K562 (cell line): ENCODE results near the gene PDZD2. TPM values are rescaled to one million over a fixed set of nuclear protein-coding genes. Genes with fewer than 3 reads are reported as not detected.

Experiments
- ATAC-seq: fragments of 200-7000 bp; cut with Tn5 transposase; 3 replicates; pipeline ENCODE4 v1.9.1; 2020; ENCODE audit warnings: moderate library complexity
- BruUV-seq: library from RNA; stranded (reverse); fragments of 400-500 nt; replicated peaks from 2 replicates; lab custom pipeline; 2021; lab: Mats Ljungman, UMichigan
- CTCF ChIA-PET: fragments of 300-600 bp; formaldehyde crosslinking; extraction: SDS; loops from one replicate; lab custom pipeline; 2021; ENCODE audit warnings: low intra/inter-chr PET ratio; lab: Yijun Ruan, JAX
- POLR2A ChIA-PET: fragments of 300-600, 350-650 bp; sonication (Branson Sonifier 250); formaldehyde crosslinking; extraction: SDS; loops from one replicate; lab custom pipeline; 2021; ENCODE audit warnings: antibody characterized with exemption, inconsistent platforms; lab: Yijun Ruan, JAX
- DNase-seq, 4 experiments: peaks; one replicate each; pipeline versions ENCODE4 v3.0.0 to v3.0.0-alpha.2; 2011 to 2018; ENCODE audit warnings: low spot score in 3 of 4, mixed read lengths in 3 of 4; ENCODE audit errors: extremely low read depth in 1 of 4
- FAIRE-seq: peaks from 2 replicates; lab custom pipeline; 2011; peaks lifted over from hg19 to GRCh38; lab: Jason Lieb, UNC
- H2AFZ ChIP-seq: 2 replicates; pipeline ENCODE4 v1.6.0; 2011; ENCODE audit warnings: low read depth, low read length, control low read depth, inconsistent platforms
- H3K27ac ChIP-seq: fragments of 200-600 bp; 3 replicates; pipeline ENCODE4 v1.8.0; 2011; ENCODE audit warnings: low read depth, mild to moderate bottlenecking, control low read depth, inconsistent platforms, low read length, moderate library complexity, mixed read lengths; ENCODE audit errors: extremely low read depth
- H3K27me3 ChIP-seq, 2 experiments: fragments of 300-600 bp in 1 of 2; 2 replicates in 1 of 2; 3 replicates in 1 of 2; pipeline versions ENCODE4 v1.6.0 to v1.8.0; 2011; ENCODE audit warnings: inconsistent platforms in 2 of 2, low read length in 2 of 2, mild to moderate bottlenecking in 1 of 2, mixed read lengths in 1 of 2, moderate library complexity in 1 of 2; ENCODE audit not compliant: control insufficient read depth in 2 of 2, insufficient read depth in 2 of 2
- H3K36me3 ChIP-seq: fragments of 300-600 bp; 3 replicates; pipeline ENCODE4 v1.8.0; 2011; ENCODE audit warnings: mild to moderate bottlenecking, low read length, inconsistent platforms; ENCODE audit not compliant: control insufficient read depth, insufficient read depth
- H3K4me1 ChIP-seq, 2 experiments: fragments of 200-600 bp in 1 of 2; replicated peaks in 1 of 2; 2 replicates in 1 of 2; 3 replicates in 1 of 2; pipeline versions ENCODE4 v1.5.1 to v1.8.0; 2011; ENCODE audit warnings: inconsistent platforms in 2 of 2, low read length in 2 of 2, mild to moderate bottlenecking in 1 of 2, mixed read lengths in 1 of 2, moderate library complexity in 1 of 2; ENCODE audit not compliant: control insufficient read depth in 2 of 2, insufficient read depth in 2 of 2
- H3K4me2 ChIP-seq: 2 replicates; pipeline ENCODE4 v1.6.1; 2011; ENCODE audit warnings: low read length, control low read depth, inconsistent platforms, mixed read lengths; ENCODE audit not compliant: insufficient read depth
- H3K4me3 ChIP-seq: fragments of 200-600 bp; sonication (generic), shearing (Covaris generic); 2 replicates; pipeline ENCODE4 v1.5.1; 2016; ENCODE audit warnings: control low read depth, inconsistent platforms
- H3K79me2 ChIP-seq: fragments of 200-600 bp; 3 replicates; pipeline ENCODE4 v1.8.0; 2011; ENCODE audit warnings: low read length, inconsistent platforms; ENCODE audit not compliant: control insufficient read depth, insufficient read depth
- H3K9ac ChIP-seq, 2 experiments: 2 replicates each; pipeline versions ENCODE4 v1.6.0 to v1.6.1; 2011; ENCODE audit warnings: low read depth in 2 of 2, low read length in 2 of 2, control low read depth in 1 of 2, inconsistent platforms in 1 of 2, mild to moderate bottlenecking in 1 of 2, mixed read lengths in 1 of 2; ENCODE audit not compliant: insufficient read depth in 1 of 2
- H3K9me1 ChIP-seq: one replicate; pipeline ENCODE4 v1.6.0; 2011; ENCODE audit warnings: inconsistent platforms, mild to moderate bottlenecking, low read length, moderate library complexity; ENCODE audit not compliant: control insufficient read depth, insufficient read depth
- H3K9me3 ChIP-seq: replicated peaks from 2 replicates; pipeline ENCODE4 v1.5.1; 2011; ENCODE audit warnings: low read depth, low read length, inconsistent platforms; ENCODE audit not compliant: control insufficient read depth, insufficient read depth
- H4K20me1 ChIP-seq: replicated peaks from 2 replicates; pipeline ENCODE4 v1.6.1; 2011; ENCODE audit warnings: low read length, inconsistent platforms, mixed read lengths; ENCODE audit not compliant: control insufficient read depth, insufficient read depth
- FOXK2 ChIP-seq, 2 experiments: fragments of 450-650 bp; IDR thresholded peaks in 1 of 2; conservative IDR thresholded peaks in 1 of 2; 2 replicates each; pipeline ENCODE4 v1.6.1; 2016; ENCODE audit warnings: low read depth in 2 of 2, mild to moderate bottlenecking in 1 of 2
- HMG20B ChIP-seq: fragments of 250-450 bp; sonication (Bioruptor Pico); IDR thresholded peaks from 2 replicates; pipeline ENCODE4 v1.5.0; 2021; ENCODE audit warnings: mild to moderate bottlenecking
- MAFF ChIP-seq: IDR thresholded peaks from 2 replicates; pipeline ENCODE4 v1.6.1; 2012; ENCODE audit warnings: low read length, improper control_type of control experiment
- NFXL1 ChIP-seq: fragments of 450-650 bp; formaldehyde crosslinking; IDR thresholded peaks from 2 replicates; pipeline ENCODE4 v1.4.0; 2021; ENCODE audit warnings: mild to moderate bottlenecking
- SAP30 ChIP-seq: fragments of 200-600 bp; sonication (generic); IDR thresholded peaks from 2 replicates; pipeline ENCODE4 v1.6.1; 2012; ENCODE audit warnings: borderline replicate concordance, low read depth, mild to moderate bottlenecking, moderate library complexity, low read length, control low read depth, inconsistent platforms; ENCODE audit not compliant: insufficient read depth, poor library complexity, severe bottlenecking
- SMARCA5 ChIP-seq: fragments of 450-650 bp; IDR thresholded peaks from 2 replicates; pipeline ENCODE4 v1.6.1; 2016
- TRIM28 ChIP-seq: fragments of 450-650 bp; IDR thresholded peaks from 2 replicates; pipeline ENCODE4 v1.6.1; 2017
- U2AF2 ChIP-seq: fragments of 200-400 bp; formaldehyde crosslinking; optimal IDR thresholded peaks from 2 replicates; pipeline ENCODE3; 2017; ENCODE audit warnings: low read depth, mild to moderate bottlenecking, low read length
- XRCC5 ChIP-seq: fragments of 200-400 bp; formaldehyde crosslinking; IDR thresholded peaks from 2 replicates; pipeline ENCODE4 v1.6.1; 2017; ENCODE audit warnings: low read depth, mild to moderate bottlenecking, low read length
- WGBS: fragments of 100-300 bp; shearing (Covaris generic); methylation state at CpG from one replicate; pipeline ENCODE4 v1.1.6; 2016; ENCODE audit warnings: low coverage, mixed read lengths; ENCODE audit not compliant: insufficient coverage; ENCODE audit errors: missing lambda C conversion rate; 5-methylcytosine and 5-hydroxymethylcytosine counted together
- in situ Hi-C: fragments of 300-500 bp; cut with MboI; formaldehyde crosslinking; loops from 4 replicates; pipeline ENCODE4 v1.15.0; 2018; ENCODE audit warnings: inconsistent platforms, mixed read lengths
- intact Hi-C: fragments of 100-400 bp; cut with micrococcal nuclease; formaldehyde crosslinking; loops from 2 replicates; pipeline ENCODE4 v1.14.2; 2022
- polyA plus RNA-seq, 8 experiments: library from polyadenylated mRNA; depleted of rRNA in 4 of 8; stranded (reverse) in 5 of 8; unstranded in 3 of 8; fragments of >200 nt; fragmentation: Nextera tagmentation in 2 of 8; fragmentation: Illumina TruSeq in 1 of 8; extraction: Ambion mirVana in 2 of 8; extraction: Trizol in 1 of 8; gene quantifications; 2 replicates each; pipeline versions ENCODE4 v1.2.1 to v1.2.3, GENCODE V29; 2011 to 2014; ENCODE audit warnings: inconsistent platforms in 1 of 8, missing spikeins in 1 of 8
- total RNA-seq, 7 experiments: library from RNA; depleted of rRNA in 6 of 7; stranded (reverse); fragments of >200 nt in 6 of 7; fragmentation: Illumina TruSeq in 2 of 7; extraction: Trizol in 2 of 7; gene quantifications; 2 replicates each; pipeline versions ENCODE4 v1.2.1 to v1.2.3, GENCODE V29; 2011 to 2021; ENCODE audit warnings: low replicate concordance in 1 of 7

Gene PDZD2
- total and polyA plus RNA-seq, 9 of the 15 experiments (the other 6 are each of a cell fraction or from before 2014, with no cell fraction given), result 0.02 to 0.08 (median 0.04) TPM; not detected in 6

DNA sequence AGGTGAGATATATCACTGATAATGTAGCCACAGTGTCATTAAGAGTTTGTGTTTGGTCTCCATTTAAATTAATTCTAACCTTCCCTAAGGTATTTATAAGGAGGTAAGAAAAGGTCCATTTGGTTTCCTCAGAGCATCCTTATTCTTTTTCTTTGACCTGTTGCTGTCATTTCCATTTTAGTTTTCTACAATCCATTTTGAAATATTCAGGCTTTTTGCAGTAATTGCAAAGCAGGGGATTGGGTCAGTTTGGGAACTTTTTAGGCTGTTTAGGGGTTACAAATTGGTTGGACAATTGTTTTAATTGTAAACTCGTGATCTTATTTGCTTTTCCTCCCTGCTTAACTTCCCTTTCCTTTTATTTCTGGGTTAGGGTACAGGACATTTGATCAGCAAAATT, 42.6 kb upstream of the PDZD2 start:
- Histone ChIP-seq H3K79me2 (no peaks in the 10 kb centered on the region), H3K4me2 (no peak overlapping the region), H3K9ac (no peak overlapping the region), H3K27ac (no peak overlapping the region), H2AFZ (no peak overlapping the region), H3K4me3 (no peak overlapping the region), H3K27me3 (peaks cover 21% of the 10 kb centered on the region in 2 experiments; a peak in 4 of 5 replicates), H3K36me3 (no peaks in the 10 kb centered on the region), H3K9me3 (no peaks in the 10 kb centered on the region), H3K9me1 (no peaks in the 10 kb centered on the region), H3K4me1 (no peaks in the 10 kb centered on the region), H4K20me1 (no peaks in the 10 kb centered on the region)
- ChIA-PET CTCF (no interaction called here), POLR2A (interaction anchor here (0.6 kb wide), 1 partner anchor 216 kb away, joined by 3 read pairs; no protein-coding TSS in a partner anchor)
- ATAC-seq (no peak), FAIRE-seq (no peak), DNase-seq (no peak)
- no TSS peak for BruUV-seq
- no peak for TF ChIP-seq MAFF
- no peak for TF ChIP-seq SAP30
- TF ChIP-seq XRCC5, result no peak
- TF ChIP-seq NFXL1 (CRISPR knock-in tag), result no peak
- TF ChIP-seq FOXK2 (conservative IDR thresholded peaks at IDR 0.05 in 1 of 2, IDR thresholded peaks at IDR 0.05 in 1 of 2; ENCODE audit: low read depth in 2 of 2), result no peak
- TF ChIP-seq U2AF2, result no peak
- TF ChIP-seq TRIM28, result no peak
- TF ChIP-seq SMARCA5, result no peak
- TF ChIP-seq HMG20B, result no peak
- in situ Hi-C loops, result loop anchor here (25.0 kb wide), 1 partner anchor 1016 kb away; no protein-coding TSS in a partner anchor
- 0% methylated on average over 1 of the region's 1 CpG for WGBS
- intact Hi-C loops, result no loop called here
